Common myeloid progenitor, CD34-positive (primary cell): Measurements from ENCODE around the gene ALG9.

Source experiments
- CTCF ChIA-PET: fragments of 350-600 bp; sonication (Branson Sonifier 250); formaldehyde crosslinking; loops from one replicate; lab custom pipeline; 2021; ENCODE audit warnings: antibody characterized with exemption; lab: Charles Lee
- POLR2A ChIA-PET: fragments of 350-600 bp; sonication (Branson Sonifier 250); formaldehyde crosslinking; loops from one replicate; lab custom pipeline; 2021; ENCODE audit warnings: antibody characterized with exemption; lab: Charles Lee
- DNase-seq, 3 donors: peaks; one replicate each; pipeline versions ENCODE4 v3.0.0 to v3.0.0-alpha.2; 2013
- H3K27ac ChIP-seq, 2 experiments: 1 replicate in 1 of 2; 2 replicates in 1 of 2; pipeline ENCODE4 v1.7.0; 2013; ENCODE audit warnings: inconsistent platforms in 2 of 2, low read length in 2 of 2, mild to moderate bottlenecking in 2 of 2, low read depth in 1 of 2, moderate library complexity in 1 of 2; ENCODE audit not compliant: severe bottlenecking in 2 of 2, insufficient read depth in 1 of 2, poor library complexity in 1 of 2
- H3K27me3 ChIP-seq, 5 experiments: replicated peaks in 2 of 5; 1 replicate in 3 of 5; 2 replicates in 2 of 5; pipeline versions ENCODE4 v1.6.1 to v1.7.0; 2013; ENCODE audit warnings: low read length in 4 of 5, mild to moderate bottlenecking in 2 of 5, moderate library complexity in 2 of 5, inconsistent platforms in 1 of 5; ENCODE audit not compliant: insufficient read depth in 5 of 5, control insufficient read depth in 4 of 5
- H3K36me3 ChIP-seq, 4 experiments: 1 replicate in 2 of 4; 2 replicates in 2 of 4; pipeline versions ENCODE4 v1.6.1 to v1.7.0; 2013; ENCODE audit warnings: low read length in 3 of 4, control low read depth in 1 of 4, mild to moderate bottlenecking in 1 of 4; ENCODE audit not compliant: control insufficient read depth in 4 of 4, insufficient read depth in 4 of 4
- H3K4me1 ChIP-seq, 4 experiments: 1 replicate in 3 of 4; 2 replicates in 1 of 4; pipeline versions ENCODE4 v1.6.1 to v1.7.1; 2013; ENCODE audit warnings: low read length in 3 of 4, mild to moderate bottlenecking in 3 of 4, control low read depth in 1 of 4, inconsistent platforms in 1 of 4, moderate library complexity in 1 of 4; ENCODE audit not compliant: control insufficient read depth in 4 of 4, insufficient read depth in 4 of 4; ENCODE audit errors: control extremely low read depth in 1 of 4
- H3K4me3 ChIP-seq, 7 experiments: 1 replicate in 4 of 7; 2 replicates in 3 of 7; pipeline versions ENCODE4 v1.5.1 to v1.7.0; 2013; ENCODE audit warnings: mild to moderate bottlenecking in 7 of 7, low read length in 6 of 7, moderate library complexity in 6 of 7, inconsistent platforms in 2 of 7, low read depth in 2 of 7, control low read depth in 1 of 7; ENCODE audit not compliant: insufficient read depth in 4 of 7, control insufficient read depth in 1 of 7; ENCODE audit errors: extremely low read depth in 1 of 7
- H3K9me3 ChIP-seq, 5 experiments: 1 replicate in 4 of 5; 2 replicates in 1 of 5; pipeline versions ENCODE4 v1.6.1 to v1.7.1; 2013; ENCODE audit warnings: low read length in 4 of 5, mild to moderate bottlenecking in 2 of 5, inconsistent platforms in 1 of 5, low read depth in 1 of 5, moderate library complexity in 1 of 5; ENCODE audit not compliant: control insufficient read depth in 4 of 5, insufficient read depth in 2 of 5; ENCODE audit errors: control extremely low read depth in 1 of 5
- WGBS: methylation state at CpG from one replicate; pipeline ENCODE4 v1.1.5; 2013; ENCODE audit not compliant: insufficient coverage; 5-methylcytosine and 5-hydroxymethylcytosine counted together

ALG9 gene

DNA sequence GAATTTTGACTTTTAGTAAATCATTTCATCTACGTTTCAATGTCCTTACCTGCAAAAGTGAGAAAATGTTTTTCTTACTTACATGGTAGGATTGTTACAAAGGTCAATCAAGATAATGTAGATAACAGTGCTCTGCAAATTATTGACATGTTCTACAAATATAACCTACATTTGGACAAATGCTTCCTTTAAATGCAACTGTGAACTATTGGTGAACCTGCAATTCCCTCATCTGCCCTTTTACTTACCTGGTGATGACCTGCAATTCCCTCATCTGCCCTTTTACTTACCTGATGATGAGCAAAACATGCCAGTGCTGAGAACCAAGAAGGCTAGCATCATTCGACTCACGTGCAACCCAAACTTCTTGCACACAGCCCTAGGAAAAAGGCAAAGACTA lies 11.1 kb downstream of the ALG9 start:
- Histone ChIP-seq H3K36me3 (peaks cover 21 to 62% (median 26%) of the 10 kb centered on the region in 4 experiments), H3K27me3 (no peaks in the 10 kb centered on the region), H3K27ac (no peak overlapping the region), H3K4me3 (no peak overlapping the region), H3K4me1 (no peaks in the 10 kb centered on the region), H3K9me3 (no peaks in the 10 kb centered on the region)
- DNase-seq: no peak
- no CpG with 5 or more reads among the region's 3 CpGs for WGBS
- ChIA-PET CTCF (no interaction called here), POLR2A (no interaction called here)

DNA sequence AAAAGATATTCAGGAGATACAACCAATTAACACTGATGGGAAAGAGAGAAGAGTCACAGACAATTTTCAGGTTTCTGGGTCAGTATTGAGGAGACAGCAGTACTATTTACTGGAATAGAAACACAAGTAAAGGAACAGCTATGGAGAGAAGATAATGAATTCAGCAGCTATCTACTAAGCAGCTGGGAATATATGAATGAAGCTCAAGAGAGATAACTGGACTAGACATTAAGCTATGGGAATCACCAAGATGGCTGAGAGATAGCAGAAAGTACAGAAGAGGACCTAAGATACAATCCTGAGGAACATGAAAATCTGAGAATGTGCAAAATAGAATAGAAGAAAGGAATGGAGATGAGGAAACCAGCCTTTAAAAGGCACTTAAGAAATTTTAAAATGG lies 15.9 kb downstream of the ALG9 start:
- Histone ChIP-seq H3K4me3 (no peak overlapping the region), H3K4me1 (no peaks in the 10 kb centered on the region), H3K36me3 (peaks cover 22 to 70% (median 39%) of the 10 kb centered on the region in 4 experiments), H3K9me3 (no peaks in the 10 kb centered on the region), H3K27me3 (no peaks in the 10 kb centered on the region), H3K27ac (no peak overlapping the region)
- DNase-seq: no peak
- POLR2A ChIA-PET: no interaction called here
- CTCF ChIA-PET: interaction anchor here (0.8 to 2.2 kb wide), 2 partner anchors 13 to 15 kb away, joined by 3 to 8 read pairs; no protein-coding TSS in a partner anchor

DNA sequence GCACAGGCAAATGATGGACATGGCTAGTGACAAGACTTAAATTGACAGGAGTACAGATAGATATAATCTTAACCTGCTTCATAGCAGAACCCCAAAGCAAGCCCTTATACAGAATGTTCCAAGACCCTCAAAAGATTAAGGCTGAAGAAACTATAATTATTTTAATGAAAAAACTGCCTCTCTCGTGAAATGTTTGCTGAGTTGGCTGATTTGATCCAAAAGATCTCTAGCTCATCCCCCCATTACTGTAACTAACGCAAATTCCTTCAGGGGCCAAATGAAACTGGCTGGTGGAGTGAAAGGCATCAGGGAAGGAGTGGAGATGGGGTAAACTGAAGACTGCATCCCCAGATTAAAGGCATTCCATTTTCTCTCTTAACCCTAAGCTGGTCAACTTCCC lies 19.3 kb downstream of the ALG9 start:
- no peaks in the 10 kb centered on the region for H3K27me3 ChIP-seq
- H3K27ac ChIP-seq: no peak overlapping the region
- H3K4me1 ChIP-seq: no peaks in the 10 kb centered on the region
- peaks cover 18 to 65% (median 39%) of the 10 kb centered on the region in 4 experiments for H3K36me3 ChIP-seq
- DNase-seq: no peak
- H3K4me3 ChIP-seq: no peak overlapping the region
- WGBS: no CpG with 5 or more reads among the region's 2 CpGs
- ChIA-PET CTCF (interaction anchor here (0.7 to 1.5 kb wide), 3 partner anchors 9 to 85 kb away, joined by 3 to 4 read pairs (median 3); partner anchors contain the start of gene PPP2R1B), POLR2A (no interaction called here)
- H3K9me3 ChIP-seq: no peaks in the 10 kb centered on the region

DNA sequence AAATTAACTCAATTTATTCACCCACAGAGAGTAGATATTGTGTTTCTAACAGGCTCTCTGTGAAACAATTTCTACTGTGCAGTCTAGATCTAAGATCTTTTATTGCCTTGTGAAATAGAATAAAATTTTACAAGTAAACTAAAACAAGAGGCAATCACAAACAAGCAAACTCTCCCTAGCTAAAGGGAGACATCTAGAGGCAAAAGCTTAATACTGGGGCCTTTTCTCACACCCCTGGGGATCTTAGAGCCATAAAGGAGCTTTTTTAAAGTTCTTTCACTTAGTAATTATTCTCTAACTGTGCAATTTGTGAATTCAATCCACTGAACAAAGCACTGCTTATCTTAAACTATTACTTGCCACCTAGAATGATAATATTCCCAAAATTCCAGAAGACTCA lies 19.7 kb downstream of the ALG9 start:
- POLR2A ChIA-PET: no interaction called here
- H3K27ac ChIP-seq: no peak overlapping the region
- H3K4me1 ChIP-seq: no peaks in the 10 kb centered on the region
- CTCF ChIA-PET: interaction anchor here (0.7 to 2.2 kb wide), 3 partner anchors 10 to 85 kb away, joined by 3 to 6 read pairs (median 4); partner anchors contain the start of gene PPP2R1B
- no peaks in the 10 kb centered on the region for H3K27me3 ChIP-seq
- H3K4me3 ChIP-seq: no peak overlapping the region
- peaks cover 17 to 69% (median 41%) of the 10 kb centered on the region in 4 experiments for H3K36me3 ChIP-seq
- DNase-seq: peak in 2 of 3 donors; percentile 16 to 22
- H3K9me3 ChIP-seq: no peaks in the 10 kb centered on the region

DNA sequence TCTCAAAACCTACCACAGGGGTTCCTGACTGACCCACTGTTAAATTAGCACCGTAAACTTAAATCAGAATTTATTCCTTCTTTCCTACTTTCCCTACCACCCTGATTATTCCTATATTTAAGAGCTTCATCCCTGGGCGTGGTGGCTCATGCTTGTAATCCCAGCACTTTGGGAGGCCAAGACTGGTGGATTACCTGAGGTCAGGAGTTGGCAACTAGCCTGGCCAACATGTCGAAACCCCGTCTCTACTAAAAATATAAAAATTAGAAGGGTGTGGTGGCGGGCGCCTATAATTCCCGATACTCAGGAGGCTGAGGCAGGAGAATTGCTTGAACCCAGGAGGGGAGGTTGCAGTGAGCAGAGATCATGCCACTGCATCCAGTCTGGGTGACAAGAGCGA lies 20.3 kb downstream of the ALG9 start:
- CTCF ChIA-PET: interaction anchor here (1.4 to 2.2 kb wide), 2 partner anchors 10 to 19 kb away, joined by 3 to 6 read pairs; no protein-coding TSS in a partner anchor
- DNase-seq: no peak
- H3K4me3 ChIP-seq: no peak overlapping the region
- H3K27ac ChIP-seq: no peak overlapping the region
- peaks cover 20 to 72% (median 43%) of the 10 kb centered on the region in 4 experiments for H3K36me3 ChIP-seq
- no peaks in the 10 kb centered on the region for H3K9me3 ChIP-seq
- 94% methylated on average over 2 of the region's 8 CpGs for WGBS
- POLR2A ChIA-PET: no interaction called here
- H3K4me1 ChIP-seq: no peaks in the 10 kb centered on the region
- no peaks in the 10 kb centered on the region for H3K27me3 ChIP-seq

DNA sequence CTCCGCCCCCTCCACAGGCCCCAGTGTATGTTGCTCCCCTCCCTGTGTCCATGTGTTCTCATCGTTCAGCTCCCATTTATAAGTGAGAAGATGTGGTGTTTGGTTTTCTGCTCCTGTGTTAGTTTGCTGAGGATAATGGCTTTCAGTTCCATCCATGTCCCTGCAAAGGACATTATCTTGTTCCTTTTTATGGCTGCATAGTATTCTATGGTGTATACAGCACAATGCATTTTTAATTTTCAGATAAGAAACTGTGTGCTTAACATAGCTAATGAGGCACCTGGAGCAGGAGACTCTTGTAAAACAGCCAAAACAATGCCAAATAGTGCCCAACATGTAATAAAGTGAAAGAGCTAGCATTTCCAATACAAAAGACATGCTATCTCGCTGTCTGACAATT lies 21.8 kb downstream of the ALG9 start:
- no peaks in the 10 kb centered on the region for H3K9me3 ChIP-seq
- CTCF ChIA-PET: interaction anchor here (0.7 to 2.2 kb wide), 4 partner anchors 8 to 1691 kb away, joined by 3 to 6 read pairs (median 4); no protein-coding TSS in a partner anchor
- POLR2A ChIA-PET: no interaction called here

DNA sequence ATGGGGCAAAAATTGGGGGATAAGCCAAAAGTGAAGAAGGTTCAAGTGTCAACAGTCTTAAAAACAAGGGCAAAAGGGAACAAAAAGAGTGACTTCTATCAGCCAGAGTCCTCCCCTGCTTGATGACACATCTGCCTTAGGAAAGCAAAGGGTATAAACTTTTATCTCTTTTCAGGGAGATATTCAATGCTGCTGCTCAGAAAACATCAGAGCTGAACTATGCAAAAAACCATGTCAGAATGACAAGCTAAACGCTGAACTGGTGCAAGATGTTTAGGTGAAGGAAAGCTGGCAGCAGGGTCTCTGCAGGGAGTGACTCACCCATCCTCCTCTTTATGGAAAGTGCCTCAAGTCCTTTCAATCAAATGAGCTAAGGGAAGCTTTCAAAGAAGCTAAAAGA lies 24.7 kb downstream of the ALG9 start:
- Histone ChIP-seq H3K4me1 (no peaks in the 10 kb centered on the region), H3K27me3 (no peaks in the 10 kb centered on the region), H3K9me3 (no peaks in the 10 kb centered on the region), H3K36me3 (peaks cover 10 to 63% (median 35%) of the 10 kb centered on the region in 4 experiments), H3K27ac (peak overlapping the region in 1 of 2 experiments; percentile 9), H3K4me3 (no peak overlapping the region)
- DNase-seq: no peak
- ChIA-PET CTCF (interaction anchor here (0.6 to 3.4 kb wide), 8 partner anchors 11 to 283 kb away, joined by 3 to 13 read pairs (median 4); no protein-coding TSS in a partner anchor), POLR2A (no interaction called here)
- WGBS: 89% methylated on average over 1 of the region's 1 CpG

More for the DNA sequence above, 21.8 kb downstream of the ALG9 start:
- no peak for DNase-seq
- Histone ChIP-seq H3K27ac (no peak overlapping the region), H3K4me3 (no peak overlapping the region), H3K27me3 (no peaks in the 10 kb centered on the region), H3K4me1 (no peaks in the 10 kb centered on the region), H3K36me3 (peaks cover 12 to 70% (median 35%) of the 10 kb centered on the region in 4 experiments)
- no CpG with 5 or more reads among the region's 3 CpGs for WGBS
